NT2/D1 (cell line): ENCODE results near the gene HNRNPUL1.
A peak's percentile ranks its signal among the peaks of the same experiment; 100 is the strongest.

Source experiments
- DNase-seq: peaks from one replicate; pipeline ENCODE4 v3.0.0-alpha.2; 2011; ENCODE audit warnings: low read depth, low spot score
- H3K27me3 ChIP-seq: 2 replicates; pipeline ENCODE4 v1.6.0; 2011; ENCODE audit warnings: mild to moderate bottlenecking; ENCODE audit not compliant: insufficient read length, insufficient read depth
- H3K36me3 ChIP-seq: 2 replicates; pipeline ENCODE4 v1.6.1; 2011; ENCODE audit warnings: mild to moderate bottlenecking, low read length, mixed read lengths; ENCODE audit not compliant: insufficient read depth, insufficient read length
- H3K4me1 ChIP-seq: 2 replicates; pipeline ENCODE4 v1.5.1; 2011; ENCODE audit not compliant: insufficient read depth, insufficient read length
- H3K4me3 ChIP-seq: 2 replicates; pipeline ENCODE4 v1.5.1; 2011; ENCODE audit warnings: low read depth; ENCODE audit not compliant: insufficient read length
- H3K9ac ChIP-seq: 2 replicates; pipeline ENCODE4 v1.6.0; 2011; ENCODE audit warnings: low read depth; ENCODE audit not compliant: insufficient read length
- H3K9me3 ChIP-seq: 2 replicates; pipeline ENCODE4 v1.5.1; 2011; ENCODE audit warnings: mild to moderate bottlenecking, low read length; ENCODE audit not compliant: insufficient read depth
- SUZ12 ChIP-seq: IDR thresholded peaks from 2 replicates; pipeline ENCODE4 v1.6.1; 2011; ENCODE audit not compliant: insufficient read length, insufficient read depth; ENCODE audit errors: extremely low read depth
- YY1 ChIP-seq: IDR thresholded peaks from 2 replicates; pipeline ENCODE4 v1.6.1; 2011; ENCODE audit not compliant: insufficient read length, insufficient read depth
- ZNF274 ChIP-seq: IDR thresholded peaks from 2 replicates; pipeline ENCODE4 v1.6.1; 2011; ENCODE audit warnings: mild to moderate bottlenecking, low read depth, low read length

The HNRNPUL1 gene

GRCh38 chr19:41253660-41254059, 10.5 kb upstream of the HNRNPUL1 start:
- Histone ChIP-seq H3K36me3 (peaks cover 84% of the 10 kb centered on the region), H3K9me3 (no peaks in the 10 kb centered on the region), H3K27me3 (no peaks in the 10 kb centered on the region), H3K4me1 (no peaks in the 10 kb centered on the region), H3K4me3 (no peak overlapping the region), H3K9ac (no peak overlapping the region)
- DNase-seq, result no peak
- no peak for TF ChIP-seq YY1

GRCh38 chr19:41255171-41255570, 9.0 kb upstream of the HNRNPUL1 start:
- peaks cover 87% of the 10 kb centered on the region for H3K36me3 ChIP-seq
- TF ChIP-seq SUZ12 (no peak), ZNF274 (no peak), YY1 (no peak)
- no peaks in the 10 kb centered on the region for H3K4me1 ChIP-seq

GRCh38 chr19:41261474-41262190, 2.5 kb upstream of the HNRNPUL1 start:
- Histone ChIP-seq H3K9ac (peak overlapping the region; percentile 92), H3K4me3 (peak overlapping the region; percentile 30), H3K9me3 (no peaks in the 10 kb centered on the region), H3K27me3 (no peaks in the 10 kb centered on the region), H3K36me3 (peaks cover 51% of the 10 kb centered on the region), H3K4me1 (peaks cover 2% of the 10 kb centered on the region)
- no peak for DNase-seq
- no peak for TF ChIP-seq YY1
- no peak for TF ChIP-seq SUZ12
- TF ChIP-seq ZNF274, result no peak

More at GRCh38 chr19:41255171-41255570, 9.0 kb upstream of the HNRNPUL1 start:
- Histone ChIP-seq H3K9ac (no peak overlapping the region), H3K9me3 (no peaks in the 10 kb centered on the region), H3K27me3 (no peaks in the 10 kb centered on the region), H3K4me3 (no peak overlapping the region)
- DNase-seq, result no peak

- H3K9me3 ChIP-seq, result no peaks in the 10 kb centered on the region
- peaks cover 53% of the 10 kb centered on the region for H3K36me3 ChIP-seq
- peaks cover 2% of the 10 kb centered on the region for H3K4me1 ChIP-seq
- TF ChIP-seq ZNF274 (no peak), YY1 (no peak)
- H3K27me3 ChIP-seq, result no peaks in the 10 kb centered on the region
- H3K9ac ChIP-seq, result peak overlapping the region; percentile 92
- DNase-seq, result no peak
- H3K4me3 ChIP-seq, result peak overlapping the region; percentile 81
These were observed 926 bp upstream of the HNRNPUL1 start for GRCh38 chr19:41263042-41263849.

GRCh38 chr19:41264581-41265394, 616 bp downstream of the HNRNPUL1 start:
- no peak for DNase-seq
- Histone ChIP-seq H3K9me3 (no peaks in the 10 kb centered on the region), H3K27me3 (no peaks in the 10 kb centered on the region), H3K36me3 (peaks cover 53% of the 10 kb centered on the region), H3K4me1 (peaks cover 2% of the 10 kb centered on the region), H3K9ac (peak overlapping the region; percentile 100), H3K4me3 (peak overlapping the region; percentile 85)
- no peak for TF ChIP-seq YY1
- TF ChIP-seq SUZ12, result no peak
- no peak for TF ChIP-seq ZNF274

- Histone ChIP-seq H3K4me3 (peak overlapping the region; percentile 85), H3K4me1 (peaks cover 2% of the 10 kb centered on the region), H3K9me3 (no peaks in the 10 kb centered on the region), H3K27me3 (no peaks in the 10 kb centered on the region), H3K9ac (peak overlapping the region; percentile 100), H3K36me3 (peaks cover 55% of the 10 kb centered on the region)
- no peak for TF ChIP-seq ZNF274
- TF ChIP-seq YY1, result no peak
- TF ChIP-seq SUZ12, result no peak
- DNase-seq, result no peak
These were observed 1.4 kb downstream of the HNRNPUL1 start for GRCh38 chr19:41265395-41266153.
